HEK293 (cell line): ENCODE results near the gene CDYL.
A peak's percentile ranks its signal among the peaks of the same experiment; 100 is the strongest.

Source experiments
- KLF16 ChIP-seq: fragments of 450-650 bp; formaldehyde crosslinking; IDR thresholded peaks from 2 replicates; pipeline ENCODE4 v1.5.1; 2017; ENCODE audit warnings: missing biosample characterization, missing genetic modification characterization
- KLF8 ChIP-seq: fragments of 450-650 bp; formaldehyde crosslinking; IDR thresholded peaks from 2 replicates; pipeline ENCODE4 v1.5.1; 2016; ENCODE audit warnings: missing biosample characterization, missing genetic modification characterization
- ZBTB49 ChIP-seq: fragments of 450-650 bp; formaldehyde crosslinking; IDR thresholded peaks from 2 replicates; pipeline ENCODE4 v1.5.1; 2016; ENCODE audit warnings: missing biosample characterization, missing genetic modification characterization, low read depth
- ZIC2 ChIP-seq: fragments of 450-650 bp; formaldehyde crosslinking; IDR thresholded peaks from 2 replicates; pipeline ENCODE4 v1.5.1; 2016; ENCODE audit warnings: missing biosample characterization, missing genetic modification characterization
- ZNF132 ChIP-seq: fragments of 450-650 bp; formaldehyde crosslinking; IDR thresholded peaks from 2 replicates; pipeline ENCODE4 v1.5.1; 2017; ENCODE audit warnings: missing biosample characterization, missing genetic modification characterization, borderline replicate concordance
- ZNF658 ChIP-seq: fragments of 450-650 bp; formaldehyde crosslinking; IDR thresholded peaks from 2 replicates; pipeline ENCODE4; 2016; ENCODE audit warnings: missing biosample characterization, missing genetic modification characterization
- ZNF785 ChIP-seq: fragments of 450-650 bp; formaldehyde crosslinking; IDR thresholded peaks from 2 replicates; pipeline ENCODE4 v1.5.1; 2016; ENCODE audit warnings: missing biosample characterization, missing genetic modification characterization
- TF ChIP-seq, protein P1 (sequence below): fragments of 450-650 bp; formaldehyde crosslinking; IDR thresholded peaks from 2 replicates; pipeline ENCODE4 v1.5.1; 2016; ENCODE audit warnings: missing biosample characterization, missing genetic modification characterization
- TF ChIP-seq, protein P2 (sequence below): fragments of 450-650 bp; formaldehyde crosslinking; IDR thresholded peaks from 2 replicates; pipeline ENCODE4 v1.5.1; 2016; ENCODE audit warnings: missing biosample characterization, missing genetic modification characterization
- TF ChIP-seq, protein P3 (sequence below): fragments of 450-650 bp; formaldehyde crosslinking; IDR thresholded peaks from 2 replicates; pipeline ENCODE4 v1.5.1; 2016; ENCODE audit warnings: missing biosample characterization, missing genetic modification characterization

- no peak for TF ChIP-seq ZIC2 (tag by site-specific recombination)
- TF ChIP-seq, protein P1, sequence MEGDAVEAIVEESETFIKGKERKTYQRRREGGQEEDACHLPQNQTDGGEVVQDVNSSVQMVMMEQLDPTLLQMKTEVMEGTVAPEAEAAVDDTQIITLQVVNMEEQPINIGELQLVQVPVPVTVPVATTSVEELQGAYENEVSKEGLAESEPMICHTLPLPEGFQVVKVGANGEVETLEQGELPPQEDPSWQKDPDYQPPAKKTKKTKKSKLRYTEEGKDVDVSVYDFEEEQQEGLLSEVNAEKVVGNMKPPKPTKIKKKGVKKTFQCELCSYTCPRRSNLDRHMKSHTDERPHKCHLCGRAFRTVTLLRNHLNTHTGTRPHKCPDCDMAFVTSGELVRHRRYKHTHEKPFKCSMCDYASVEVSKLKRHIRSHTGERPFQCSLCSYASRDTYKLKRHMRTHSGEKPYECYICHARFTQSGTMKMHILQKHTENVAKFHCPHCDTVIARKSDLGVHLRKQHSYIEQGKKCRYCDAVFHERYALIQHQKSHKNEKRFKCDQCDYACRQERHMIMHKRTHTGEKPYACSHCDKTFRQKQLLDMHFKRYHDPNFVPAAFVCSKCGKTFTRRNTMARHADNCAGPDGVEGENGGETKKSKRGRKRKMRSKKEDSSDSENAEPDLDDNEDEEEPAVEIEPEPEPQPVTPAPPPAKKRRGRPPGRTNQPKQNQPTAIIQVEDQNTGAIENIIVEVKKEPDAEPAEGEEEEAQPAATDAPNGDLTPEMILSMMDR (tag by site-specific recombination), result 0 out of 2 replicates have a peak, but pooled peaks have one; percentile 2
- no peak for TF ChIP-seq ZBTB49 (tag by site-specific recombination)
- TF ChIP-seq, protein P2, sequence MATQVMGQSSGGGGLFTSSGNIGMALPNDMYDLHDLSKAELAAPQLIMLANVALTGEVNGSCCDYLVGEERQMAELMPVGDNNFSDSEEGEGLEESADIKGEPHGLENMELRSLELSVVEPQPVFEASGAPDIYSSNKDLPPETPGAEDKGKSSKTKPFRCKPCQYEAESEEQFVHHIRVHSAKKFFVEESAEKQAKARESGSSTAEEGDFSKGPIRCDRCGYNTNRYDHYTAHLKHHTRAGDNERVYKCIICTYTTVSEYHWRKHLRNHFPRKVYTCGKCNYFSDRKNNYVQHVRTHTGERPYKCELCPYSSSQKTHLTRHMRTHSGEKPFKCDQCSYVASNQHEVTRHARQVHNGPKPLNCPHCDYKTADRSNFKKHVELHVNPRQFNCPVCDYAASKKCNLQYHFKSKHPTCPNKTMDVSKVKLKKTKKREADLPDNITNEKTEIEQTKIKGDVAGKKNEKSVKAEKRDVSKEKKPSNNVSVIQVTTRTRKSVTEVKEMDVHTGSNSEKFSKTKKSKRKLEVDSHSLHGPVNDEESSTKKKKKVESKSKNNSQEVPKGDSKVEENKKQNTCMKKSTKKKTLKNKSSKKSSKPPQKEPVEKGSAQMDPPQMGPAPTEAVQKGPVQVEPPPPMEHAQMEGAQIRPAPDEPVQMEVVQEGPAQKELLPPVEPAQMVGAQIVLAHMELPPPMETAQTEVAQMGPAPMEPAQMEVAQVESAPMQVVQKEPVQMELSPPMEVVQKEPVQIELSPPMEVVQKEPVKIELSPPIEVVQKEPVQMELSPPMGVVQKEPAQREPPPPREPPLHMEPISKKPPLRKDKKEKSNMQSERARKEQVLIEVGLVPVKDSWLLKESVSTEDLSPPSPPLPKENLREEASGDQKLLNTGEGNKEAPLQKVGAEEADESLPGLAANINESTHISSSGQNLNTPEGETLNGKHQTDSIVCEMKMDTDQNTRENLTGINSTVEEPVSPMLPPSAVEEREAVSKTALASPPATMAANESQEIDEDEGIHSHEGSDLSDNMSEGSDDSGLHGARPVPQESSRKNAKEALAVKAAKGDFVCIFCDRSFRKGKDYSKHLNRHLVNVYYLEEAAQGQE (tag by site-specific recombination), result no peak
- no peak for TF ChIP-seq ZNF132 (tag by site-specific recombination)
- TF ChIP-seq, protein P3, sequence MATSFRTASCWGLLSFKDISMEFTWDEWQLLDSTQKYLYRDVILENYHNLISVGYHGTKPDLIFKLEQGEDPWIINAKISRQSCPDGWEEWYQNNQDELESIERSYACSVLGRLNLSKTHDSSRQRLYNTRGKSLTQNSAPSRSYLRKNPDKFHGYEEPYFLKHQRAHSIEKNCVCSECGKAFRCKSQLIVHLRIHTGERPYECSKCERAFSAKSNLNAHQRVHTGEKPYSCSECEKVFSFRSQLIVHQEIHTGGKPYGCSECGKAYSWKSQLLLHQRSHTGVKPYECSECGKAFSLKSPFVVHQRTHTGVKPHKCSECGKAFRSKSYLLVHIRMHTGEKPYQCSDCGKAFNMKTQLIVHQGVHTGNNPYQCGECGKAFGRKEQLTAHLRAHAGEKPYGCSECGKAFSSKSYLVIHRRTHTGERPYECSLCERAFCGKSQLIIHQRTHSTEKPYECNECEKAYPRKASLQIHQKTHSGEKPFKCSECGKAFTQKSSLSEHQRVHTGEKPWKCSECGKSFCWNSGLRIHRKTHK (tag by site-specific recombination), result no peak
- TF ChIP-seq ZNF785, result no peak
- TF ChIP-seq KLF8 (tag by site-specific recombination), result no peak
- TF ChIP-seq KLF16 (tag by site-specific recombination), result no peak
- TF ChIP-seq ZNF658 (tag by site-specific recombination), result no peak
These were observed 30.1 kb downstream of the CDYL start for GRCh38 chr6:4806337-4806725.
